T-helper 17 cell (primary cell): ENCODE data around the gene PGM2. TPM values are rescaled to one million over a fixed set of nuclear protein-coding genes. Genes with fewer than 3 reads are reported as not detected.
A peak's percentile ranks its signal among the peaks of the same experiment; 100 is the strongest.

Experiments
- ATAC-seq: fragments of 150-1000 bp; cut with Tn5 transposase; 2 replicates; pipeline ENCODE4 v1.10.0; 2021; ENCODE audit warnings: mild to moderate bottlenecking, moderate library complexity
- DNase-seq, 3 donors: peaks; one replicate each; pipeline versions ENCODE4 v3.0.0 to v3.0.0-alpha.2; 2020 to 2021
- H3K9me3 ChIP-seq: one replicate; pipeline ENCODE4 v1.7.0; 2013; ENCODE audit warnings: low read length, mild to moderate bottlenecking; ENCODE audit not compliant: control insufficient read depth, poor library complexity, severe bottlenecking
- H3K27ac Mint-ChIP-seq: one replicate; pipeline ENCODE4 v1.8.0; 2022; ENCODE audit warnings: mild to moderate bottlenecking, moderate library complexity, mixed read lengths
- H3K27me3 Mint-ChIP-seq: one replicate; pipeline ENCODE4 v1.8.0; 2022; ENCODE audit warnings: mixed read lengths
- H3K36me3 Mint-ChIP-seq: one replicate; pipeline ENCODE4 v1.8.0; 2022; ENCODE audit warnings: low read depth, mixed read lengths
- H3K4me1 Mint-ChIP-seq: one replicate; pipeline ENCODE4 v1.8.0; 2022; ENCODE audit warnings: mild to moderate bottlenecking, mixed read lengths
- H3K4me3 Mint-ChIP-seq: one replicate; pipeline ENCODE4 v1.8.0; 2022; ENCODE audit warnings: mild to moderate bottlenecking, moderate library complexity, mixed read lengths
- total RNA-seq, 4 donors: library from RNA in 2 of 4; stranded (reverse) in 2 of 4; gene quantifications; one replicate each; pipeline ENCODE4 v1.2.3 and lab custom pipeline; 2022 to 2026

The PGM2 gene
- total RNA-seq, 2 donors from 2014 or later, result 14.0 to 17.7 TPM

- Mint-ChIP-seq H3K4me1 (peaks cover 39% of the 10 kb centered on the region), H3K4me3 (no peak overlapping the region), H3K36me3 (peaks cover 10% of the 10 kb centered on the region), H3K27me3 (no peaks in the 10 kb centered on the region), H3K27ac (peak overlapping the region; percentile 9)
- H3K9me3 ChIP-seq, result no peaks in the 10 kb centered on the region
- DNase-seq, result no peak
- ATAC-seq, result no peak
Observed at GRCh38 chr4:37902738-37903693, 76.5 kb downstream of the PGM2 start.

GRCh38 chr4:37903901-37904300 lies 77.4 kb downstream of the PGM2 start:
- ATAC-seq (no peak), DNase-seq (no peak)
- no peak overlapping the region for H3K27ac Mint-ChIP-seq
- peaks cover 40% of the 10 kb centered on the region for H3K4me1 Mint-ChIP-seq
- H3K4me3 Mint-ChIP-seq, result no peak overlapping the region
- H3K27me3 Mint-ChIP-seq, result no peaks in the 10 kb centered on the region
- peaks cover 10% of the 10 kb centered on the region for H3K36me3 Mint-ChIP-seq
- H3K9me3 ChIP-seq, result no peaks in the 10 kb centered on the region

- DNase-seq (no peak), ATAC-seq (no peak)
- Mint-ChIP-seq H3K4me3 (no peak overlapping the region), H3K36me3 (peaks cover 7% of the 10 kb centered on the region), H3K4me1 (peaks cover 33% of the 10 kb centered on the region), H3K27ac (no peak overlapping the region), H3K27me3 (no peaks in the 10 kb centered on the region)
- H3K9me3 ChIP-seq, result no peaks in the 10 kb centered on the region
Observed at GRCh38 chr4:37904824-37905223, 78.3 kb downstream of the PGM2 start.

DNA sequence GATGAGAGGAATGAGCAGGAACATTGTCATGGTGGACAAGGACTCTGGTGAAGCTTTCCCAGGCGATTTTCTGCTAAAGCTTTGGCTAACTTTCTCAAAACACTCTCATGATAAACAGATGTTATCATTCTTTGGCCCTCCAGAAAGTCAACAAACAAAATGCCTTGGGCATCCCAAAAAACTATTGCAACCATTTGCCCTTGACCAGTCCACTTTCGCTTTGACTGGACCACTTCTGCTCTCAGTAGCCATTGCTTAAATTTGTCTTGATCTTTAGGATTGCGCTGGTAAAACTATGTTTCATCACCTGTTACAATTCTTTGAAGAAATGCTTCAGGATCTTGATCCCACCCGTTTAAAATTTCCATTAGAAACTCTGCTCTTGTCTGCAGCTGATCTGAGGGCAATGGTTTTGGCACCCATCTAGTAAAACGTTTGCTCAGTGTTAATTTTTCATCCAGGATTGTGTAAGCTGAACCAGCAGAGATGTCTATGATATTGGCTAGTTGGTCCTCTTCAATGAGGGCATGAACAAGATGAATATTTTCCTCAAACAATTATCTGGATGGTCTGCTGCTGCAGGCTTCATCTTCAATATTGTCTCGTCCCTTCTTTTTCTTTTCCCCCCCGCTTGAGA lies 79.2 kb downstream of the PGM2 start:
- Mint-ChIP-seq H3K4me3 (no peak overlapping the region), H3K27me3 (no peaks in the 10 kb centered on the region), H3K36me3 (peaks cover 7% of the 10 kb centered on the region), H3K27ac (no peak overlapping the region), H3K4me1 (peaks cover 27% of the 10 kb centered on the region)
- ATAC-seq (no peak), DNase-seq (no peak)
- H3K9me3 ChIP-seq, result no peaks in the 10 kb centered on the region

DNA sequence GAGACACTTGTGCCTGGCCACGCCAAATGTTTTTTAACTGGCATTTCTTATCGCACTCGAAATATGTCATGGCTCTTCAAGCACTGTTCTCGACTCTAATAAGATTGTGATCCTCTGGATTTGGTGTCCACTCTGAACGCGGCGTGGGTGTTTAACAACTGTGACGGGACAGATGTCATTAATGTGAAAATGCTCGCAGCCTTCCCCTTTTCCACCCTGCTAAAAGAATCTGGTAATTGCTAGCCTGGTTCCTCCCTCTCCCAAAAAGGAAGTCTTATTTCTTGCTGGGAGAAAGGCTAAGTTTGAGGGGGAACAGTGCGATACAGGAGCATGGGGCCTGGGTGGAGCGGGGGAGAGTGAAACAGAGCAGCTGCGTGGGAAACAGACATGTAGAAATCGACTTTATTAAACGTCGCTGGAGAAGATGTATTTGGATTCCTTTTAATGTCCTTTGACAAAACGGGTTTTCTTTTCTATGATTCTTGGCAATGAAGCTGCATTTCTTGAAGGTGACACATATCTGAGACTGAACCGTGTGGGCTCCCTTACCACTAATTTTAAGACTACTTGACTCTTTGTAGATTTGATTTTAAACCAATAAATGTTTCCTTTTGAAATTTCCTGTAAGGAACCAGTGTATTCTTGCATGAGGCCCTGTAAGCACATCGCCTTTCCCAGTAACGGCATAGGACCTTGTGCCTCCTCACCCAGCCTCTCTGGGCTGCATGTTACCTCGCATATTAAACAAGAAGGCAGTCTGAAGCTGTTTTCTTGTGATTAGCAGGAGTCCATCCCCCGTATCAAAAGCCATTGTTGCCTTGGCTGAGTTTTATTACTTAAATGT lies 82.2 kb downstream of the PGM2 start:
- Mint-ChIP-seq H3K27me3 (no peaks in the 10 kb centered on the region), H3K4me1 (peaks cover 25% of the 10 kb centered on the region)

GRCh38 chr4:37909332-37910090 lies 83.0 kb downstream of the PGM2 start:
- H3K27me3 Mint-ChIP-seq, result no peaks in the 10 kb centered on the region
- H3K27ac Mint-ChIP-seq, result no peak overlapping the region
- peaks cover 25% of the 10 kb centered on the region for H3K4me1 Mint-ChIP-seq
- peaks cover 3% of the 10 kb centered on the region for H3K36me3 Mint-ChIP-seq
- ATAC-seq, result no peak
- DNase-seq, result no peak
- H3K9me3 ChIP-seq, result no peaks in the 10 kb centered on the region
- no peak overlapping the region for H3K4me3 Mint-ChIP-seq

More for the DNA sequence above, 82.2 kb downstream of the PGM2 start:
- H3K36me3 Mint-ChIP-seq, result peaks cover 3% of the 10 kb centered on the region
- H3K9me3 ChIP-seq, result no peaks in the 10 kb centered on the region
- ATAC-seq (no peak), DNase-seq (no peak)
- H3K27ac Mint-ChIP-seq, result no peak overlapping the region
- no peak overlapping the region for H3K4me3 Mint-ChIP-seq

- peaks cover 3% of the 10 kb centered on the region for H3K36me3 Mint-ChIP-seq
- no peaks in the 10 kb centered on the region for H3K27me3 Mint-ChIP-seq
- peaks cover 25% of the 10 kb centered on the region for H3K4me1 Mint-ChIP-seq
- H3K9me3 ChIP-seq, result no peaks in the 10 kb centered on the region
- H3K4me3 Mint-ChIP-seq, result no peak overlapping the region
- DNase-seq (no peak), ATAC-seq (no peak)
- H3K27ac Mint-ChIP-seq, result no peak overlapping the region
Observed at GRCh38 chr4:37910091-37910486, 83.6 kb downstream of the PGM2 start.

Other genes with a start within 250 kb of the PGM2 start
- 10 to 100 TPM; 30.1 to 30.7 TPM for gene RELL1, start 140.3 kb upstream of the PGM2 start, total RNA-seq
- 10 to 100 TPM; 45.5 to 51.1 TPM for gene TBC1D1, start 64.4 kb downstream of the PGM2 start, total RNA-seq
- gene PTTG2, start 133.7 kb downstream of the PGM2 start, total RNA-seq, result 1 to 10 TPM in 1 of 2 donors, not detected in 1; 1.5 TPM